Smooth muscle cell (in vitro differentiated cells): Measurements from ENCODE around the gene FOXP1. TPM values are rescaled to one million over a fixed set of nuclear protein-coding genes. Genes with fewer than 3 reads are reported as not detected.

Experiments used
- DNase-seq: peaks from one replicate; lab custom pipeline; 2025; ENCODE audit not compliant: unreplicated experiment; lab: John Stamatoyannopoulos, UW
- H2AFZ ChIP-seq: fragments of 200-600 bp; sonication (generic); 2 replicates; pipeline ENCODE4 v1.6.0; 2016; ENCODE audit warnings: antibody characterized with exemption, low read depth, mild to moderate bottlenecking
- H3F3A ChIP-seq: fragments of 200-600 bp; sonication (generic); 2 replicates; pipeline ENCODE4 v1.6.0; 2017; ENCODE audit warnings: antibody characterized with exemption, low read depth
- H3K27ac ChIP-seq: fragments of 200-600 bp; sonication (generic); 2 replicates; pipeline ENCODE4 v1.5.1; 2016; ENCODE audit warnings: low read depth, mild to moderate bottlenecking
- H3K27me3 ChIP-seq: fragments of 200-600 bp; sonication (generic); 2 replicates; pipeline ENCODE4 v1.6.1; 2016; ENCODE audit warnings: low read depth, mild to moderate bottlenecking
- H3K36me3 ChIP-seq: fragments of 200-600 bp; sonication (generic); 2 replicates; pipeline ENCODE4 v1.5.1; 2016; ENCODE audit warnings: low read depth
- H3K4me1 ChIP-seq: fragments of 200-600 bp; sonication (generic); 2 replicates; pipeline ENCODE4 v1.5.1; 2016; ENCODE audit warnings: low read depth
- H3K4me2 ChIP-seq: fragments of 200-600 bp; sonication (generic); 2 replicates; pipeline ENCODE4 v1.6.0; 2016; ENCODE audit warnings: mild to moderate bottlenecking
- H3K4me3 ChIP-seq: fragments of 200-600 bp; sonication (generic); 2 replicates; pipeline ENCODE4 v1.5.1; 2016; ENCODE audit warnings: mild to moderate bottlenecking
- H3K79me2 ChIP-seq: fragments of 200-600 bp; sonication (generic); 2 replicates; pipeline ENCODE4 v1.6.0; 2016; ENCODE audit warnings: low read depth, mild to moderate bottlenecking
- H3K9ac ChIP-seq: fragments of 200-600 bp; sonication (generic); 2 replicates; pipeline ENCODE4 v1.6.0; 2016; ENCODE audit warnings: low read depth
- H3K9me3 ChIP-seq: fragments of 200-600 bp; sonication (generic); replicated peaks from 2 replicates; pipeline ENCODE4 v1.5.1; 2016; ENCODE audit warnings: low read depth
- H4K20me1 ChIP-seq: fragments of 200-600 bp; sonication (generic); 2 replicates; pipeline ENCODE4 v1.6.0; 2016; ENCODE audit warnings: low read depth
- CTCF ChIP-seq: fragments of 200-600 bp; sonication (generic); IDR thresholded peaks from 2 replicates; pipeline ENCODE4 v1.5.1; 2017; ENCODE audit warnings: borderline replicate concordance, mild to moderate bottlenecking, antibody characterized with exemption; ENCODE audit not compliant: insufficient read depth, poor library complexity, severe bottlenecking
- WGBS: methylation state at CpG from one replicate; pipeline ENCODE4 v1.1.7; 2016; ENCODE audit warnings: low lambda C conversion rate; 5-methylcytosine and 5-hydroxymethylcytosine counted together
- polyA plus RNA-seq: library from polyadenylated mRNA; unstranded; fragments of >200 nt; fragmentation: Nextera tagmentation; extraction: Ambion mirVana; gene quantifications from 2 replicates; pipeline ENCODE4 v1.2.1, GENCODE V29; 2016
- total RNA-seq: library from RNA; depleted of rRNA; stranded (reverse); fragments of >200 nt; gene quantifications from 2 replicates; pipeline ENCODE4 v1.2.3, GENCODE V29; 2014

FOXP1 gene
- total and polyA plus RNA-seq, 2 experiments from 2014 or later: 40.9 to 68.0 TPM

DNA sequence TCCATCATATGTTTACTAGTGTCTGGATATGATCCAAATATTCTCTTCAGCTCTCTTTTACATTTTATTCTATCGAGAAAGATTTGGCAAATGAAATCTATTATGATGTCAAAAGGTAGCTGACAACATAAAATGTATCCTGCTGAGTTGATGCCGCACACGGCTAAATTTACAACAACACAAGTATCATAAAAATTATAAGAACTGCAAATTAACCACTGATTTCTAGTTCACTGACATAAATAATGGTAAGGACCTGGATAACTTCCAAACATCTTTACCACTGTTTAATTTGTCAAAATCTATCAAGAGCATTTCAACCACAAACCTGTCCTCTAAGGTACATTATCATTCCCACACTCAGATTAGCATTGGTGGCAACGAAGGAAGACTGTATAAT, 244.5 kb downstream of the FOXP1 start:
- peaks cover 4% of the 10 kb centered on the region for H3K79me2 ChIP-seq
- no peak overlapping the region for H3K9ac ChIP-seq
- no peaks in the 10 kb centered on the region for H3K4me1 ChIP-seq
- H4K20me1 ChIP-seq: no peaks in the 10 kb centered on the region
- H3K27me3 ChIP-seq: no peaks in the 10 kb centered on the region
- WGBS: 87% methylated on average over 4 of the region's 4 CpGs
- DNase-seq: no peak
- no peaks in the 10 kb centered on the region for H3K9me3 ChIP-seq
- no peak overlapping the region for H2AFZ ChIP-seq
- no peak for TF ChIP-seq CTCF
- H3F3A ChIP-seq: no peaks in the 10 kb centered on the region
- H3K36me3 ChIP-seq: no peaks in the 10 kb centered on the region
- H3K4me2 ChIP-seq: no peak overlapping the region
- no peak overlapping the region for H3K4me3 ChIP-seq
- H3K27ac ChIP-seq: no peak overlapping the region

- Histone ChIP-seq H3K36me3 (no peaks in the 10 kb centered on the region), H3K4me3 (no peak overlapping the region), H2AFZ (no peak overlapping the region), H3K4me1 (no peaks in the 10 kb centered on the region), H3F3A (no peaks in the 10 kb centered on the region), H3K9me3 (no peaks in the 10 kb centered on the region), H4K20me1 (no peaks in the 10 kb centered on the region), H3K27ac (no peak overlapping the region), H3K9ac (no peak overlapping the region), H3K27me3 (no peaks in the 10 kb centered on the region), H3K4me2 (no peak overlapping the region), H3K79me2 (no peaks in the 10 kb centered on the region)
- TF ChIP-seq CTCF: no peak
- no peak for DNase-seq
- 99% methylated on average over 4 of the region's 4 CpGs for WGBS
These were observed 250.7 kb downstream of the FOXP1 start for GRCh38 chr3:71332813-71333212.

GRCh38 chr3:71330909-71331308, 252.6 kb downstream of the FOXP1 start:
- Histone ChIP-seq H2AFZ (no peak overlapping the region), H3K27me3 (no peaks in the 10 kb centered on the region), H3F3A (no peaks in the 10 kb centered on the region), H3K36me3 (no peaks in the 10 kb centered on the region), H3K9ac (no peak overlapping the region), H3K4me1 (no peaks in the 10 kb centered on the region), H3K4me3 (no peak overlapping the region), H3K4me2 (no peak overlapping the region), H3K79me2 (no peaks in the 10 kb centered on the region), H3K9me3 (no peaks in the 10 kb centered on the region), H4K20me1 (no peaks in the 10 kb centered on the region), H3K27ac (no peak overlapping the region)
- TF ChIP-seq CTCF: no peak
- WGBS: 95% methylated on average over 17 of the region's 18 CpGs
- no peak for DNase-seq

DNA sequence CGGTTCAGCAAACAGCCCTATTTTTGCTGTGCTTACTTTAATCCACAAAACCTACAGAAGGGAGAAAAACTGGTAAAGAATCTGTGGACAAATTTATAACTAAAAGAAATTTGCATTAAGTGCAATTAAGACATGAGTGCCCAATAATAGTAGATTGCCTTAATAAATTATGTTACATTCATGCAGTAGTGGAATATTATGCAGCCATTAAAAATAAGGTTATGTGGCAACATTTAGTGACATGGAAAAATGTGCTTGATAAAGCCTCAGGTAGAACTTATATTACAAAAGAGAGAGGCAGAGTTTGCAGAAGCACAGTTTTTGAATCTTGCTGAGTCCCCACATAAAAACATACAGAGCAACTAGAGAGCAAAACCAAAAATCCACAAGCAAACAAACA, 253.0 kb downstream of the FOXP1 start:
- H3K4me2 ChIP-seq: no peak overlapping the region
- no peak overlapping the region for H3K4me3 ChIP-seq
- no peaks in the 10 kb centered on the region for H3K79me2 ChIP-seq
- no peak overlapping the region for H3K9ac ChIP-seq
- no peaks in the 10 kb centered on the region for H4K20me1 ChIP-seq
- H2AFZ ChIP-seq: no peak overlapping the region
- no peak for DNase-seq
- no peaks in the 10 kb centered on the region for H3K27me3 ChIP-seq
- H3K4me1 ChIP-seq: no peaks in the 10 kb centered on the region
- no peaks in the 10 kb centered on the region for H3K9me3 ChIP-seq
- H3K36me3 ChIP-seq: no peaks in the 10 kb centered on the region
- 97% methylated on average over 1 of the region's 1 CpG for WGBS
- H3F3A ChIP-seq: no peaks in the 10 kb centered on the region
- TF ChIP-seq CTCF: no peak
- H3K27ac ChIP-seq: no peak overlapping the region
